ENCODE measurements around the gene RNF20.

DNA sequence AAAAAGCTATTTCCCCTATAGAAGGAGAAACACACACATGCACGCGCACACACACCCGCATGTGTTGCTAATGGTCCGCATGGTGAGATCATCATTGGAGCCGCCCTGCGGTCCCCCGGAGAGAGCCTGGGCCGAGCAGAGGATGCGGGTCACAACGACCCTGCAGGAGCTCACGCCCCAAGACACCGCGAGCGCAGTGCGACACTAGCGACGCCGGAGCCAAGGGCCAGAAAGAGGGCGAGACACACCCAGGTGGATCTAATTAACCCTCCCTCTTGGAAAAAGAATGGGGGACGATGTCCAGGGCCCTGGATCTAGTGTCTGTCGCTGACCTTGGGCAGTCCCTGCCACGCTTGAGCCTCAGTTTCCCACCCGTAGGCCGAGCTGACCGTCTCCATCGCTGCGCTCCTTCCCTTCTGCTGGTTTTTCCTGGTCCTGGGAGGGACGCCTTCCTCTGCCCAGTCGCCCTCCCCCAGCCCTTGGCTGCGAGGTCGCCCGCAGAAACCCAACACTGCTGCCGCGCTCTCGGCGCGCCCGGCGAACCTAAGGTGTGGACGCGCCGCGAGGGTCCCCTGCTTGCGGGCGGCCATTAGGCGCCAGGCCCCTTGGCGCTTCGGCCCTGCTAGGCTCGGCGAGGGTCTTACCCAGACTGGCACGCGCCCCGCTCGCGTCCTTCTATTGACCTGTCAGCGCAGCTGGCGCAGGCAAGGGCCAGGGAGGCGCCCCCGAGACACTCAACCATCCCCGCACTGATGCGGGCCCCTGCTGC is 47.5 kb upstream of the RNF20 start:
- TF ChIP-seq, protein P1, sequence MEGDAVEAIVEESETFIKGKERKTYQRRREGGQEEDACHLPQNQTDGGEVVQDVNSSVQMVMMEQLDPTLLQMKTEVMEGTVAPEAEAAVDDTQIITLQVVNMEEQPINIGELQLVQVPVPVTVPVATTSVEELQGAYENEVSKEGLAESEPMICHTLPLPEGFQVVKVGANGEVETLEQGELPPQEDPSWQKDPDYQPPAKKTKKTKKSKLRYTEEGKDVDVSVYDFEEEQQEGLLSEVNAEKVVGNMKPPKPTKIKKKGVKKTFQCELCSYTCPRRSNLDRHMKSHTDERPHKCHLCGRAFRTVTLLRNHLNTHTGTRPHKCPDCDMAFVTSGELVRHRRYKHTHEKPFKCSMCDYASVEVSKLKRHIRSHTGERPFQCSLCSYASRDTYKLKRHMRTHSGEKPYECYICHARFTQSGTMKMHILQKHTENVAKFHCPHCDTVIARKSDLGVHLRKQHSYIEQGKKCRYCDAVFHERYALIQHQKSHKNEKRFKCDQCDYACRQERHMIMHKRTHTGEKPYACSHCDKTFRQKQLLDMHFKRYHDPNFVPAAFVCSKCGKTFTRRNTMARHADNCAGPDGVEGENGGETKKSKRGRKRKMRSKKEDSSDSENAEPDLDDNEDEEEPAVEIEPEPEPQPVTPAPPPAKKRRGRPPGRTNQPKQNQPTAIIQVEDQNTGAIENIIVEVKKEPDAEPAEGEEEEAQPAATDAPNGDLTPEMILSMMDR (IDR thresholded peaks at IDR 0.05) = no peak
- peak; percentile 61 for TF ChIP-seq EZH2phosphoT487 (IDR thresholded peaks at IDR 0.05)

All from neural progenitor cell (in vitro differentiated cells).